Fibroblast of villous mesenchyme (primary cell): ENCODE data around the gene MMS22L. TPM values are rescaled to one million over a fixed set of nuclear protein-coding genes. Genes with fewer than 3 reads are reported as not detected.

Source experiments
- DNase-seq: peaks from one replicate; pipeline ENCODE4 v3.0.0-alpha.2; 2010; ENCODE audit warnings: low read depth
- H3K4me3 ChIP-seq: 2 replicates; pipeline ENCODE4 v1.5.1; 2011; ENCODE audit warnings: low read depth, mild to moderate bottlenecking, low read length
- total RNA-seq: library from RNA; depleted of rRNA; stranded (reverse); fragments of >200 nt; gene quantifications from 2 replicates; pipeline ENCODE4 v1.2.3, GENCODE V29; 2012
- TF ChIP-seq, protein P1 (sequence below): IDR thresholded peaks from 2 replicates; pipeline ENCODE4 v1.5.1; 2012; ENCODE audit warnings: low read depth, mild to moderate bottlenecking, low read length; ENCODE audit not compliant: insufficient read depth

MMS22L gene
- total RNA-seq, 1 donor: 19.4 TPM

DNA sequence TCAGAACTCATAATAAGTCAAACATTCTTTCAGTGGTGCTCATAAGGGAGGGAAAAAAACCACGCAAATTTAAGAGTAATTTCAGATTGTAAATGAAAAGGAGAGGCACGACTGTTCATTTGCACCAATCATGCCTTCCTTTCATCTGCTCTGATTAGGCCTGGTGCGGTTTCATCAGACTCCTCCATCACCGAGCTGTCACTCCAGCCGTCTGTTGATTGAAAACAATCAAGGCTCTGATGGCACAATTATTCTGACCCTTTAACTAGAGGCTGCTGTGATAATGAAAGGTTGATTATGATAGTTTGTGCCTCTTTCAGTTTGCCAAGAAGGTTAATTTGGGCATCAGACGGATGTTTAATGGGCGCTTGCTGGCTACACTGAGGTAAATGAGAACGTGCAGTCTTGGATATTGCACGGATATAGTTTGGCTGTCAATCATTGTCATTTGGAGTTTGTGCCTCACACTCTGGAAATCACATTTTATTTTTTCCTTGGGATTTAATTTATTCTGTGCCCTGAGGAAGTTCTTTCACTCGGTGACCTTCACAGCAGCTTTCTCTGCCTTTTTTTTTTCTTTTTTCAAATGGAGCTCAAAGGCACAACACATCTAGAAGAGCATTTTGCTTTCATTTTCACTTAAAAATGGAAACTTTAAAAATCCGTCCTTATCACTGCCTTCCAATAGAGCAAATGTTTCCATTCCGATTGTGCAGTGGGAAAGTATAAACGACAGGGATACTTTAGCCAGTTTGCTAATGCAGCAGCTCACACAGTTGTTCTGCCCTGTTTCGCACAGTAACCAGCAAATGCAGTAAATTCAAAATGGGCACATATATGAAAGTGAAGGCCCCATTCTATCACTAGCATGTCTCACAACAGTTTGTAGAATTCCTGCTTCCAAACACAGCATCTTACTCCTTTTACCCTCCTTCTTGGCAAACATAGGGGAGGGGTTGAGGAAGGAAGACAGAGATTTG is 185.7 kb downstream of the MMS22L start:
- peak overlapping the region; percentile 16 for H3K4me3 ChIP-seq
- peak; percentile 3 for DNase-seq
- TF ChIP-seq, protein P1, sequence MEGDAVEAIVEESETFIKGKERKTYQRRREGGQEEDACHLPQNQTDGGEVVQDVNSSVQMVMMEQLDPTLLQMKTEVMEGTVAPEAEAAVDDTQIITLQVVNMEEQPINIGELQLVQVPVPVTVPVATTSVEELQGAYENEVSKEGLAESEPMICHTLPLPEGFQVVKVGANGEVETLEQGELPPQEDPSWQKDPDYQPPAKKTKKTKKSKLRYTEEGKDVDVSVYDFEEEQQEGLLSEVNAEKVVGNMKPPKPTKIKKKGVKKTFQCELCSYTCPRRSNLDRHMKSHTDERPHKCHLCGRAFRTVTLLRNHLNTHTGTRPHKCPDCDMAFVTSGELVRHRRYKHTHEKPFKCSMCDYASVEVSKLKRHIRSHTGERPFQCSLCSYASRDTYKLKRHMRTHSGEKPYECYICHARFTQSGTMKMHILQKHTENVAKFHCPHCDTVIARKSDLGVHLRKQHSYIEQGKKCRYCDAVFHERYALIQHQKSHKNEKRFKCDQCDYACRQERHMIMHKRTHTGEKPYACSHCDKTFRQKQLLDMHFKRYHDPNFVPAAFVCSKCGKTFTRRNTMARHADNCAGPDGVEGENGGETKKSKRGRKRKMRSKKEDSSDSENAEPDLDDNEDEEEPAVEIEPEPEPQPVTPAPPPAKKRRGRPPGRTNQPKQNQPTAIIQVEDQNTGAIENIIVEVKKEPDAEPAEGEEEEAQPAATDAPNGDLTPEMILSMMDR: no peak

DNA sequence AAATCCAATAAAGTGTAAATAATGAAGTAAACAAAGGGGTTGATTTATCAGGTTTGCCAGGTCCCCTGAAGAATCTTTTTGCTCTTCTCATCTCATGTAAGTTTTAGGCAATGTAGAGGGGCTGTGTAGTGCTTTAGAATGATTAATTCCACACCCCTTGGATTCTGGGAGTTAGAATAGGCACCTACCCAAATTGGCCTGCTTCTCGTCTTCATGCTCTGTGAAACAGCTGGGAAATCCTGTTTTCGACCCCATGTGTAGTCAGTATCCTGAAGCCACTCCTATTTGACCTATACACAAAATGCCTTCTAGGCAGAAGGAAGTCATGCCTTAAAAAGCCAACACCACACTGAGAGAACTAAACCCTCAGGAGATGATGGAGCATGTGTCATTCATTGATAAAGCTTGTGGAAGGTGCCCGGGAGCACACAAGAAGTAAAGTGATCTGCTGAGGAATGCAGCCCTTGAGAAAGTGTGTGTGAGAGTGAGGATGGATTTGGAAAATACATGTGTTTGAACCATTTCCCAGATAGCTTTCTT is 187.6 kb downstream of the MMS22L start:
- no peak for DNase-seq
- TF ChIP-seq, protein P1: no peak

DNA sequence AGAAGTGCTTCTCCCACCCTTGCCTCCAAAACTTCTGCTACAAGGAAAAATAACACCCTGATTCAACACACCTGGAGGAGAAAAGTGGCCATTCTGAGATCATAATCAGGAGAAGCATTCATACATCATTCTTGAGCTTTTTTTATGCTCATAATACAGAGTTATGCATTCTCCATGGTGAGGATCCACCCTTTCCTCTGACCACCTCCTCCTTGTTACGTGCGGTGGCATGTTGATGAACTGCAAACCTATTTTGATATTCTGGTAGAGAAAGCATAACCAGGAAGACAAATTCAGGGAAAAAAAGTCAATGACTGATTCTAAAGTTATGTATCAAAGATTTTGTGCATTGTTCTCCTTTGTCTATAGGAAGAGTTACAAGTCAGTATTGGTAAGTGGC is 188.6 kb downstream of the MMS22L start:
- no peak for DNase-seq
- H3K4me3 ChIP-seq: no peak overlapping the region
- TF ChIP-seq, protein P1: no peak

More for the DNA sequence above, 187.6 kb downstream of the MMS22L start:
- H3K4me3 ChIP-seq: no peak overlapping the region

DNA sequence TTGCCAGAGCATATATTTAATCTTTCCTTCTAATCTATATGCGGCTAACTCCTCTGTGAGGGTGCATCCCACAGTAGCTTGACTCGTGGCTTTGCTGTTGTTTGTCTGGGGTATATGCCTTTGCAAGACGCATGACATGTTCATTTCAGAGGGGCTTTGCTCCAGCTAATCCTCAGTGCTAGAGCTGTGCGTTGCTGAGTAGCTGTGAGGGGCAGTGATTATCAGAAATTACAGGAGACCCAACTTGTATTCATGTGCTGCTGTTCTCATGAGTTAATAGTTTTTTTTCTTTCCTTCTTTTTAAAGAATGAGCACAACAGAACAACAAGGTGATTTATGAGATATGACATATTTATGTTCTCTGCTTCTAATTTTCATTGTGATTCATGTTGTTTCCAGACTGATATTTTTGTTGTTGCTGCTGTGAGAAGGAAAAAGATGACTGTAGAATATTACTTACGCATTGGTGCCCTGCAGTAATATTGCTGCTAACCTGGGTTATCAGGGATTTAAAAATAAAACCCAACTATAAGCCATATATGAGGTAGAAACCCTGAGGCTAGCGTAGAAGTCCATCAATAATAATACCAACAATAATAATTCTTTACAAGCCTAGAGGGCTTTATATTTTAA is 190.2 kb downstream of the MMS22L start:
- no peak for DNase-seq
- TF ChIP-seq, protein P1: no peak
- H3K4me3 ChIP-seq: no peak overlapping the region
